ENCODE results near the gene IFNLR1.

IFNLR1 gene

GRCh38 chr1:24182061-24182460 lies 5.0 kb downstream of the IFNLR1 start:
- DNase-seq (ENCODE audit: low read depth, low spot score) = no peak
- no peak overlapping the region for H3K4me3 ChIP-seq (ENCODE audit: low read depth, low read length)

GRCh38 chr1:24181619-24182018 lies 5.5 kb downstream of the IFNLR1 start:
- TF ChIP-seq CTCF (IDR thresholded peaks at IDR 0.05; ENCODE audit: low read depth, low read length) = no peak
- DNase-seq (ENCODE audit: low read depth, low spot score) = no peak
- H3K4me3 ChIP-seq (ENCODE audit: low read depth, low read length) = no peak overlapping the region
- in situ Hi-C loops (cut with HindIII; ENCODE audit: low sequenced_read_pairs) = no loop called here

More at GRCh38 chr1:24182061-24182460, 5.0 kb downstream of the IFNLR1 start:
- TF ChIP-seq CTCF (IDR thresholded peaks at IDR 0.05; ENCODE audit: low read depth, low read length) = no peak
- in situ Hi-C loops (cut with HindIII; ENCODE audit: low sequenced_read_pairs) = no loop called here

GRCh38 chr1:24180676-24181075 lies 6.4 kb downstream of the IFNLR1 start:
- TF ChIP-seq CTCF (IDR thresholded peaks at IDR 0.05; ENCODE audit: low read depth, low read length) = no peak
- no peak for DNase-seq (ENCODE audit: low read depth, low spot score)
- in situ Hi-C loops (cut with HindIII; ENCODE audit: low sequenced_read_pairs) = no loop called here
- no peak overlapping the region for H3K4me3 ChIP-seq (ENCODE audit: low read depth, low read length)

GRCh38 chr1:24179251-24179840 lies 7.7 kb downstream of the IFNLR1 start:
- no peak overlapping the region for H3K4me3 ChIP-seq (ENCODE audit: low read depth, low read length)
- TF ChIP-seq CTCF (IDR thresholded peaks at IDR 0.05; ENCODE audit: low read depth, low read length) = no peak
- DNase-seq (ENCODE audit: low read depth, low spot score) = no peak
- in situ Hi-C loops (cut with HindIII; ENCODE audit: low sequenced_read_pairs) = no loop called here

GRCh38 chr1:24178407-24178806 lies 8.7 kb downstream of the IFNLR1 start:
- no peak for DNase-seq (ENCODE audit: low read depth, low spot score)
- TF ChIP-seq CTCF (IDR thresholded peaks at IDR 0.05; ENCODE audit: low read depth, low read length) = no peak
- no peak overlapping the region for H3K4me3 ChIP-seq (ENCODE audit: low read depth, low read length)
- in situ Hi-C loops (cut with HindIII; ENCODE audit: low sequenced_read_pairs) = no loop called here

- in situ Hi-C loops (cut with HindIII; ENCODE audit: low sequenced_read_pairs) = no loop called here
- TF ChIP-seq CTCF (IDR thresholded peaks at IDR 0.05; ENCODE audit: low read depth, low read length) = no peak
- DNase-seq (ENCODE audit: low read depth, low spot score) = no peak
- H3K4me3 ChIP-seq (ENCODE audit: low read depth, low read length) = no peak overlapping the region
Observed at GRCh38 chr1:24177161-24177560, 9.9 kb downstream of the IFNLR1 start.

Measured in astrocyte of the spinal cord (primary cell).